ENCODE data around the gene STRA6.

DNA sequence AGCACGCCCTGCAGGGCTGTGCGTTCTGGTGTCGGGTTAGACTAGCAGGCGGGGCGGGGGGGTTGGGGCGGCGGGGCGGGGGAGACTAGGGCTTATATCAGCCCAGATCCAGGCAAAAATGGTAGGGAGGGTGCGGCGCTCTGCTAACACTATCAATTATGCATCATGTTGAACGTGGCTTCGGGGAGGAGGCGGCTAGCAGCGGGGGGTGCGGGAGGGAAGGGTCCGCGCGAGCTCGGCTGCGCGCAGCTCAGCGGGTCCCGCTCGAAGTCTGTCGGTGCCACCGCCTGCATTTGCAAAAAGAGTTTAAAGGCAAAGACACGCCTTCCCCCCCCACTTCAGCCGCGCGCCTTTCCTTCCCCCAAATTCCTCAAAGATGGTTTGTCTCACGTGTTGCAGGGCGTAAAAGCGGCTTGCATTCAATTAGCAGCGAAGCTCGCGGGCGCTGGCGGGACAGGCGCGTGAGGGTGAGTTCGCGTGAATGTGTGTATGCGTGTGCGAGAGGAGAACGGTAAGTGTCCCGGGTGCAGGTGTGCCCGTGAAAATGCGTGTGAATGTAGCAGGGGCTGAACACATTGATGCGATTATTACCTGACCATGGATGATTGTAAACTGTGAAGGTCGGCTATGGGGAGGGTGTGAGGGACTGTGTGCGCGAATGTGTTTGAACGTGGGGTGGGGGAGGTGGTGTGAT lies 72.3 kb downstream of the STRA6 start, which contains the start of gene ISLR2:
- TF ChIP-seq CTCF (IDR thresholded peaks at IDR 0.05) (no peak), POLR2A (IDR thresholded peaks at IDR 0.05) (no peak)

All from esophagus squamous epithelium (tissue), 4 donors.